ENCODE data around the gene LCN12.

Gene LCN12

DNA sequence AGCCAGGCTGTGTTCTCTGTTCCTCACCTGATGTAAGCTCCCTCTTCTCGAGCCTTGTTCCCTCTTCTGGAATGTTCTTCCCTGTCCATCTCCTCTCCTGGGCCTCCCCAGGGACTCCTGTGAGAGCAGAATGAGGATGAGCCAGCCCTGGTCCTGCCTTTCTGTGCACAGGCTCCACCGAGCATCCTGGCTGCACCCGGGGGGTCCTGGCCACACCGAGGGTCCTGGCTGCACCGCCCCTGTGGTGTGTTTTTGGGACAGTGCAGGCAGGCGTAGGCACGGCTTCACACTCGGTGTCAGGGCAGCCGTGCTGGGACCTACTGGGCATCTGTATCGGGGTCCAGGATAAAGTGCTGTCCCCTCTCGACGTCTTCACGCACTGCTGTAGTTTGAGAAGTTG lies 25.3 kb upstream of the LCN12 start:
- DNase-seq = no peak

DNA sequence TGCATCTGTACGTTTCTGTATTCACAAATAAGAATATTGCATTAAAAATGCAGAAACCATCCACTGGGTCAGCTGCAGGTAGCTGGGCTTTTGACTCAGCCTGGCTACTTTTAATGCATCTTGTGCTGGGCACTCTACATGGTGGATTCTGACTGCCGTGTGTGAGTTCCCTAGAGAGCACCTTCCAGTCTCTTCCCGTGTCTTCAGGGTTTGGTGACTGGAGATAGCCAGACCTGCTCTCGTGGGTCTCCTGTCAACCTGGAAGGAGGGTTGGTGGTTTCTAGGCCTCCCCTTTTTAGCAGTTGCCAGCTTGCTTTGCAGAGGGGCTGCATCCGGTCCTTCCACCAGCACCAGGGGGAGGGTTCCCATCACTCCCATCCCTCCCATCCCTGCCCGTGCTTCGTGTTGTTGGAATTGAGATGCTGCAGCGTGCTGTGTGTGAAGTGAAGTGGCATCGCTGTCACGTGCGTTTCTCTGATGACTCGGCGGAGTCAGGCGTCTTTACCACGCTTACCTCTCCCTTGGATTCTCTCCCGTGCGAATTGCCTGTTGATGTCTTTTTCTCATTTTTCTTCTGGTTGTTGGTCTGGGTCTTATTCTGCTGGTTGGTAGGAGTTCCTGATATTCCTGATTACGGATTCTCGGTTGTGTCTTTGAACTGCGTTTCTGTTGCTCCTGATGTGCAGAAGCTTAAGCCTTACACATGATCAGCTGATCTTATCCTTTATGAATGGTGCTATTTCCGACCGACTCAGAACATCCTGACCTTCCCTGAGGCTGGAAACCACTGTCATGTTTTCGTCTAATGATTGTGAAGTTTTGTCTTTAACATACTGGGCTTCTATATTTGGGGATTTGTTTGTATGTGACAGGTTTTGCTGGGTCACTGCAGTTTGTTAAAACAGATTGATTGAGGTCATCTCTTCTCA lies 24.5 kb upstream of the LCN12 start:
- DNase-seq = peak in 1 of 58 donors; percentile 43

DNA sequence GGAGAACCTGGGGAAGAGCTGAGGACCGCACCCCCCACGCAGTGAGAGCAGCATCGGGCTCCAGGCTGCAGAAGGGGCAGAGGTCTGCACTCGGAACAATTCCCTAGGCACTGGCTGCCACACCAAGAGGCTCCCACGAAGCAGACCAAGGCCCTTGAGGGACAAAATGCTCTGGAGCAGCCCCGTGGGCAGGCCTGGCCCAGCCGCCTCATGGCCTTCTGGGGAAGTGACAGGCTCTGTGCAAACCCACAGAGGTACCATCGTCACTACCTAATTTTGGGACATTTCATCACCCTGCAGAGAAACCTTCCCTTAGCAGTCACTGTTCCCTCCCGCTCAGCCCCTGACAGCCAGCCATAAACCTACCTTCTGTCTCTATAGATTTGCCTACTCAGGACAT lies 23.5 kb upstream of the LCN12 start:
- DNase-seq = peak in 3 of 58 donors; percentile 19 to 55 (median 39)

DNA sequence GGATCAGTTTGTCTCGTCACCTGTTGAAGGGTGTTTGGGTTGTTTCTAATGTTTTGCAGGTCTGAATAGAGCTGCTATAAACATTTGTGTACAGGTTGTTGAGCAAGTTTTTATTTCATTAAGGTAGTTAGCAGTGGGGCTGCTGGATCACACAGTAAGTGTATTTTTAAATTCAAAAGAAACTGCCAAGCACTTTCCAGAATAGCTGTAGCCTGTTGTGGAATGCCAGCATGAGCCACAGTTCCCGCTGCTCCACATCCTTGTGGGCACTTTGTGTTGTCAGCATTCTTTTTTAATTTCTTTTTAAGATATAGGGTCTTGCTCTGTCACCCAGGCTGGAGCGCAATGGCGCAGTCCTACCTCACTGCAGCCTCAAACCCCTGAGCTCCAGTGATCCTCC lies 22.1 kb upstream of the LCN12 start:
- no peak for DNase-seq

DNA sequence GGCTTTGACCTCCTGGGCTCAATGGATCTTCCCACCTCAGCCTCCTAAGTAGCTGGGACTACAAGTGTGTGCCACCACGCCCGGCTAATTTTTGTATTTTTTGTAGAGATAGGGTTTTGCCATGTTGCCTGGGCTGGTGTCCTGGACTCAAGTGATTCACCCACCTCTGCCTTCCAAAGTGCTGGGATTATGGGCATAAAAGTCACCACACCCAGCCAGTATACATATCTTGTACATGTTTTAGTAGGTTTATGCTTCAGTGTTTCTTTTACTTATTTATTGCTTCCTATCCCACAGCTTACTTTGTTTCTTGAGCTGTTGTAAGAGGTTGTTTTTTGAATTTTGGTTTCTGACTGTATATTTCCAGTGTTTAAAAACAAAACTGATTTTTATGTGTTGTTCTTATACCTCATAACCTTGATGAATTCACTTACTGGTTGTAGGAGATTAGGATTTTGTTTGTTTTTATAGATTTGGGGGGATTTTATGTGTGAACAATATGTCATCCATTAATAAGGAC lies 20.4 kb upstream of the LCN12 start:
- DNase-seq = no peak

DNA sequence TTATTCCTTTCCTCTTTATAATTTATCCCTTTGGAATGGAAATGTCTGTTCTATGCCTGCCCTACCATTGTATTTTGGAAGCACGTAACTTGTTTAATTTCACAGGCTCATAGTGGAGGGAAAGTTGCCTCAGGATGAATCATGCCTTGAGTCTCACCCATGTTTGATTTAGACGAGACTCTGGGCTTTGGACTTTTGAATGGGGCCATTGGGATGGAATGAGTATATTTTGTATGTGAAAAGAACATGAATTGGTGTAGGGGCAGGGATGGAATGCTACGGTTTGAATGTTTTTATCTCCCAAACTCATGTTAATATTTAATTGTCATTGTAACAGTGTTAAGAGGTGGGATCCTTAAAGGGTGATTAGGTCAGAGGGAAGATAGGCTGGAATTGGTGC lies 17.8 kb upstream of the LCN12 start:
- DNase-seq = no peak

DNA sequence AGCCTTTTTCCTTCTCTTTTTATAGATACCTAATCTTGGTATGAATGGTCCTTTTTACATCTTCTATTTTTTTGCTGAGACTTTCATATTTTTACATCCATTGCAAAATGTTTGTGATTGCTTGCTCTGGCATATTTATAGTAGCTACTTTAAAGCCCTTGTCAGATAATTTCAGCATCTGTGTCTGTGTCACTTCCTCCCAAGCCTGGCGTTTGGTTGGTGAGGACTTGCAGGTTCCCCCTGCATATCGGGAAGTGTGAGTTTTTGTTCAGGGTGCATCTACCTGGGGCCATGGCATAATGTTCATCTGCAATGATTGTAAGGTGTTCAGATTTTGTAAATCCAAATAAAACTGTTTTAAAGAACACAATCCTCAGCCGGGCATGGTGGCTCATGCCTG lies 16.4 kb upstream of the LCN12 start:
- no peak for DNase-seq

DNA sequence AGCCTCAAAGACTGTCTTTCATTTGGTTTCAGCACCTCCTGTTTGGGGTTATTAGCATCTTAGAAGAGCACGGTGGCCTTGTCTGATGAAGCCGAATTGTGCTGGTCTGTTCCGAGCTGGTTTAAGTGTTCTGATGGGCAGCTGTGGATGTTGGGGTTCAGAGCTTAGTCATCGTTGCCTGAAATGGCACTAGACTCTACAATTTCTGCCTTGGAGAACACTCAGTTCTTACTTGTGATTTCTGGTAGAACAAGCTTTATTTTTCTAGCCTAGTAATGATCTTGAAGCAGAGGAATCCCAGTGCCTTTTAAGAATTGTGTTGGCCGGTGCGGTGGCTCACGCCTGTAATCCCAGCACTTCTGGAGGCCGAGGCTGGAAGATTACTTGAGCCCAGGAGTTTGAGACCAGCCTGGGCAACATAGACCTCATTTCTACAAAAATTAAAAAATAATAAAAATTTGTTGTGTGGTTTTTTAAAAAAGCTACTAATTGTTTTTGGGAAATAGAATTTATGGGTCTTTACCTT lies 15.4 kb upstream of the LCN12 start:
- DNase-seq = peak in 6 of 58 donors; percentile 18 to 69 (median 40)

DNA sequence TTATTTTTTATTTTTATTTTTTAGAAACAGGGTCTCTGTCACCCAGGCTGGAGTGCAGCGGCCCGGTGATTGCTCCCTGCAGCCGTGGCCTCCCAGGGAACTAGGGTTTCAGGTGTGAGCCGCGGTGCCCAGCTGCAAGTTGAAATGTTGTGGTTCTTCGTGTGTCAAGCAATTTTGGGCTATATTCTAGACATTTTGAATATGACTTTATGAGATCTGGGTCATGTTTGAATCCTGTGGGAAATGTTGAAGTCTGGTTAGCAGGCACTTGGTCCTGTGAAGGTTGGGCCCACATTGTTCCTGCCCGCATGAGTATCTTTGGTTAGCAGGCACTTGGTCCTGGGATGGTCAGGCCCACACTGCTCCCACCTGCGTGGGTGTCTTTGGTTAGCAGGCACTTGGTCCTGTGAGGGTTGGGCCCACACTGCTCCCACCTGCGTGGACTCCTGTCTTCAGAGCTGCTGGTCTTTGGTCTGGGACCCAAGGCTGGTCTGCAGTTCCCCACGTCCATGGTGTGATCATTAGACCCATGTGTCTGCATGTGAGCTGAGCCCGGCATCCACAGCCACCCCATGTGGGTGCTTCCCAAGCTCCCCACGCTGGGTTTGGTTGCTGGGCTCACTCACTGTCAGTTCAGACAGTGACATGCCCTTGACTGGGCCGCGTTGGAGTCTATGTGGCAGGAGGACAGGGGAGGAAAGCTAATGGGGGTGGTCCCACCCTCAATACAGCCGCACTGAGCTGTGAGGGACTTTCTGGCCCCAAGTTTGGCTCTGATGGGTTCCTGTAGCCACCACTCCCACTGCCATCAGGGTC lies 14.7 kb upstream of the LCN12 start:
- no peak for DNase-seq

DNA sequence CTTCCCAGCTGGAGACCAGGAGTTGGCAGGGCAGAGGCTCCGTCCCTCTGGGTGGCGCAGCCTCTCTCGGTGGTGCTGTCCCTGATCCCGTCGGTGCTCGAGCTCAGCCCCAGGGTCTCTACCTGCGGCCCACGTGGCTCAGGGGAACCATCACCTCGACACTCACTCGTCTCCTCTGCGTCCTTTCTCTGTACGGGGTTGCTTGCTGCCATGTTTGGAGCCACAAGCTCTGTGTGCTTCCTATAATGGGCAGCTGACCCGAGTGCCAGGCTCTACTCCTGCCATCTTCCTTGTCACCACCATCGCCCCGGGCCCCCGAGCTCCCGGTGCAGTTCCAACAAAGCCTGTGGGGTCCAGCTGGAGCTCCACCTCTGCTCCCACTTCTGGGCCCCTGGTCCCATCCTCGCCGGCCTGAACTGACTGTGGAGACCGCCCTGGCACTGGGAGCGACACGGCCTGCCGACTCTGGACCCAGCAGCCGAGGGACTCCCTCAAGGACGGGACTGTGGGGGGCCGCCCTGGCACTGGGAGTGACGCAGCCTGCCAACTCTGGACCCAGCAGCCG lies 12.6 kb upstream of the LCN12 start:
- no peak for DNase-seq

DNA sequence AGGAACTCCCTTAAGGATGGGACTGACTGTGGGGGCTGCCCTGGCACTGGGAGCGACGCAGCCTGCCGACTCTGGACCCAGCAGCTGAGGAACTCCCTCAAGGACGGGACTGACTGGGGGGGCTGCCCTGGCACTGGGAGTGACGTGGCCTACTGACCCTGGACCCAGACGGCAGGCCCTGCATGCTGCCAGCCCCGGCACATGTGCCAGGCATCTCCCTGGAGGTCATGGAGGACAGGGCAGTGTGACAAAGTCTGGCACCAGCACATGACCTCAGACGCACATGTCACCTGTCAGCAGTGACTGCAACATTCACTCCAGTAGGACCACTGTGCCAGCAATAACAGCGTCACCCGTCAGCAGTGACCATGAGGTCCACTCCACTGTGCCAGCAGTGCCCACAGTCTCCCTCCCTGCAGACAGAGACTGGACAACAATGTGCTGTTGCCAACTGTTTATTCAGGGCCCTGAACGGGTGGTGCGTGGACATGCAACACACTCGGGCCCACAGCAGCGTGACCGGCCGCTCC lies 12.0 kb upstream of the LCN12 start:
- peak in 43 of 58 donors; percentile 25 to 93 (median 66) for DNase-seq

DNA sequence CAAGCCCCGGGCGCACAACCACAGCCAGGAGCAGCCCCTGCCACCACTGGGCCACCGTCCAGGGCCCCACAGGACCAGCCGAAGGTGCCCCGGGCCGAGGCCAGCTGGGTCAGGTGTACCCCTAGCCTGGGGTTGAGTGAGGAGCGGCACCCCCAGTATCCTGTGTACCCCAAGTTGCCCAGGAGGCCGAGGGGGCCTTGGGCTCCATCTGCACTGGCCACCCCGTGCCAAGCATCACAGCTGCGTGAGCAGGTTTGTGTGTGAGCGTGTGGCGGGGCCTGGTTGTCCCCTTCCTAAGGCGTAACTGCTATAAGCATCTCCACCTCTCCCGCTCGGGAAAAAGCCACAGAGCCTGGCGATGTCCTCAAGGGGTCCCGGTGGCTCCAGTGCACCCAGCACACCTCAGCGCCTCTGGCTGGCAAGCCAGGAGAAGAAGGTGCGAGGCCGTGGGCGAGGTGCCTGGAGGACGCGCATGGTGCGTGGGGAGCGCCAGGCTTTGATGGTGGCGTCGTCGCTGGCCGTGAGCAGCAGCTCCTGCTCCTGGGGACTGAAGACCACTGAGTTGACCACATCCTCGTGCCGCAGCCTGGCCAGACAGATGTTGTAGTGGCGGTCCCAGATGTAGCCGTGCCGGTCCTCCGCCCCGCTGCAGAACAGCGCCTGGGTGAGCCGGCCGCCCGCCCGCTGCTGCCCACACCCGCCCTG lies 11.4 kb upstream of the LCN12 start:
- DNase-seq = no peak

DNA sequence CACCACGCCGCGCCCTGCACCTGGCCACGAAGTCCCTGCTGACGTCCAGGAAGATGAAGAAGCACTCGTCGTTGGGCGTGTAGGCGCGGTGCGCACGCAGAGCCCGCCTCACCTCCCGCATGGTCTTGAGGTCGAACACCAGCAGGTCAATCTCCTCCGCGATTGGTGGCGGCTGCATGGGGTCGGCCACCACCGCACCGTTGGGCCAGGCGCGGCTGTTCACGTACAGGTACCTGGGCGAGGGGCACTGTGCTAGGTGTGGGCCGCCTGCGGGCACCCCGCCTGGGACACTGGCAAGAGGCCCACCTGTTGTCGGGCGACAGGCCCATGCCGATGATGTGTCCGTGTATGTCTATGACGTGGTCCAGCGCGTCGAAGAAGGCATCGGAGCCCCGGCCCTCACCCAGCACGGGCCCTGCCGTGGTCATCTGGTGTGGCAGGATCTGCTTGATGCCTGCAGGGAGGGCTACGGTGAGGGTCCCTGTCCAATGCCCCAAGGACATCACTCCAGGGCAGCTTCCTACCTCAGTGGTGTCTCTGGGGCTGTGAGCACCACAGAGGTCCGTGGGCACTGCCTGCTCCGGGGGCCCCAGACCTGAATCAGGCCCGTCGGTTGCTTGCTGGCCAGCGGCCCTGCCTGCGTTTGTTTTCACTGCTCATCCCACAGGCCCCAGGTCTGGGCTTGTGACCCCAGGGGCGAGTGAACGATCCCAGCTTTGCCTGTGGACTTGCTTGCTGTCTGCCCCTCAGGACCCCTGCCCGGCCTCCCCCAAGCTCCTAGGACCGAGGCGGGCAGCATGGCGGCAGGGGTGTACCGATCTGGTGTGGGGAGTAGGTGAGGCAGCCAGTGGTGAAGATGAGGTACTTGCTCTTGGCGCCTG lies 10.6 kb upstream of the LCN12 start:
- no peak for DNase-seq

DNA sequence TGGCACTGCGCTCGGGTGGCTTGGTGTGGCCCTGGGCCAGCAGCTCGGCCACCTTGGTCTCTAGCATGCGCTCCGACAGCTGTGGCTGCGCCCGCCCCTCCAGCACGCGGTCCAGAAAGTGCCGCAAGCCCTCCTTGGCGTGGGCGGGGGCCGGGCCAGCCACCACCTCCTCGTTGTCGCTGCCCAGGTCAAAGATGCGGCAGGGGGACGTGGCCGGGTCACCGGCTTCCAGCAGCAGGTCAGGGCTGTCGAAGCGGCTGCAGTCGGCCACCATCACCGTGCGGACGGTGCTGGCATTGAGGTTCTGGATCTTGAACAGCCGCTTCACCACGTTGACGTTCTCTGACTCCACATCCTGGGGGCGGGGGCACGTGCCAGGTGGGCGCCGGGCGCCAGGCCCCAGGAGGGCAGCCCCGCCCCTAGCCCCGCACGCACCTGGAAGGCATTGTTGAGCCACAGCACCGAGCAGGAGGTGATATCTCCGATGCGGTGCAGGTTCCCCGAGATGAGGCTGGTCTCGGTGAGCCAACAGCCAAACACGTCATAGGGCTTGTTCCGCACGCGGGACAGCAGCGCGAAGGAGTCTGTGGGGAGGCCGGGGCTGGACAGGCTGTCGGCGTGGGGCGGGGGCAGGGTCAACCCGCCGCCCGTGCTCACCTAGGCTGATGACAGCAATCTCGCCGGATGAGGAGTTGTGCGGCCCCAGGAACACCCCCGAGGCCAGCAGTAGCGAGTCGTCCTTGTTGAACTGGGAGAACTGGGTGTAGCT lies 9.8 kb upstream of the LCN12 start:
- DNase-seq = no peak

DNA sequence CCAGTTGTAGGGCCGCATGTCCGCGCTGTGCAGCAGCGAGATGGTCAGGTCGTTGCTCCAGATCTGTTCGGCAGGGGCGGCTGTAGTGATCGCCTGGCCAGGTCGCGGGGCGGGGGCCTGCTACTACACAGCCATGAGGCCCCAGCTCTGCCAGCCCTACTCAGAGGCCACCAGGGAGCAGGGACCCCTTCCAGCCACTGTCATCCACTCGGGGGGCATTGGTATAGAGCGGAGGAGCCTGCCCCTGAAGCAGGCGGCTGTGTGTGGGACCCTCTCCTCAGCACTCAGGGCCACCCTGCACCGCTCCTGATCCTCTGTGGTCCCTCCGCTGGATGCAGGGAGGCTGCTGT lies 9.2 kb upstream of the LCN12 start:
- DNase-seq = no peak

DNA sequence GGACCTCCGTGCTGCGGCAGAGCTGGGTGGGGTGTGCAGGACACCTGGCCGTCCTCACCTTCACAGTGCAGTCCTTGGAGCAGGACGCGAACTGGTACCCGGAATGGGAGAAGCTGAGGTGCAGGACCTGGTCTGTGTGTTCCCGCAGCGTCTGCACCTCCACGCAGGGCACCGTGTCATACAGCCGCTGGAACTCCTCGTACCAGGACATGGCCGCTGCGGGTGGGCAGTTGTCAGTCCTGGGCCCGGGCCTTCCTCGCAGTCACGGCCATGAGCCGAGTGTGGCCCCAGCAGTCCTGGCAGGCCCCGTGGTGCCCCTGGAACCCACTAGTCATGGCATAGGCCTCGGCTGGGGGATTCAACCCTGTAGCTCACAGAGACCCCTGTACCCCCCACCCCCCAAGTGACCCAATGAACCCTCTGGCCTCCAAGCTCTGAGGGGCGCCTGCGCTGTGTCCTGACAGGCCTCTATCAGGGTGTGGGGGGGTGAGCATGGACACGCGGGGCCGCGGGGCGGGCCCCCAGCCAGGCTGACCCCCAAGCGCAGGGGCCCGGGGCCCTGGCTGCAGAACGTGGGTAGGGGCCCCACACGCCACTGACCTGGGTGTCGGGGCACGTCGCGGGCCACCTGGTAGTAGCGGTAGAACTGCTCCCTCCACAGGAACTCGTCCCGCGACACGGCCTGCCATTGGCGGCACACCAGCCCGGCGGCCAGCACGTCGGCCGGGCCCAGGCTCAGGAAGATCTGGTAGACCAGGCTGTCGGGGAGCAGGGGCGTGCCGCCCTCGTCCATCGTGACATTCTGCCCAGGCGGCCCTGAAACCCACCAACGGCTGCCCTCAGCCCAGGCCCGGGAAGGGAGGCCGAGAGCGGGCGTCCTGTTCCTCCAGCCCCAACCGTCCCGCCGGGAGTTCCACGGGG lies 8.5 kb upstream of the LCN12 start:
- DNase-seq = peak in 1 of 58 donors; percentile 66

DNA sequence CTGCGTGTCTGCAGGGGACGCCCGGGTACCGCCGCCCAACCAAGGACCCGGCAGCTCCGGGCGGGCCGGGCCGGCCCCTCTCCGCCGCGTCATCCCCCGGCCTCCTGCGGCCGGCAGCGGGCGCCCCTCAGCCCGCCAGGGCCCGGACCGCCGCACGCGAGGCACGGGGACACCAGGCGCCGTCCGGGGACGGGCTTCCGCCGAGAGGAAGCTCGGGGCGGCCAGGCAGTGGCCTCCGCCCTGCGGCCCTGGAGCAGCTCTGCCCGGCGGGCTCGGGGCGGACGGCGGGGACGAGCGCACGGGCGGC lies 7.9 kb upstream of the LCN12 start:
- peak in 6 of 58 donors; percentile 56 to 71 (median 63) for DNase-seq

All from anterior cingulate cortex (tissue), 58 donors.